Keratinocyte (primary cell): ENCODE results near the gene SHROOM3. TPM values are rescaled to one million over a fixed set of nuclear protein-coding genes. Genes with fewer than 3 reads are reported as not detected.

Experiments used
- DNase-seq: peaks from one replicate; pipeline ENCODE4 v3.0.0-alpha.2; 2011; ENCODE audit warnings: low read depth, missing footprints, low spot score
- FAIRE-seq: peaks from 2 replicates; lab custom pipeline; 2011; peaks lifted over from hg19 to GRCh38; lab: Jason Lieb, UNC
- H2AFZ ChIP-seq: 2 replicates; pipeline ENCODE4 v1.6.0; 2012; ENCODE audit warnings: low read length, control low read depth, inconsistent platforms; ENCODE audit not compliant: control insufficient read depth
- H3K27ac ChIP-seq: 2 replicates; pipeline ENCODE4 v1.5.1; 2011; ENCODE audit warnings: low read length; ENCODE audit not compliant: control insufficient read depth, insufficient read depth
- H3K27me3 ChIP-seq: 3 replicates; pipeline ENCODE4 v1.6.0; 2011; ENCODE audit warnings: low read length; ENCODE audit not compliant: control insufficient read depth, insufficient read depth; ENCODE audit errors: extremely low read depth
- H3K36me3 ChIP-seq, 2 experiments: 2 replicates in 1 of 2; 3 replicates in 1 of 2; pipeline ENCODE4 v1.5.1; 2011; ENCODE audit warnings: low read length in 2 of 2, mild to moderate bottlenecking in 1 of 2; ENCODE audit not compliant: control insufficient read depth in 2 of 2, insufficient read depth in 2 of 2; ENCODE audit errors: extremely low read depth in 1 of 2
- H3K4me1 ChIP-seq: 3 replicates; pipeline ENCODE4 v1.5.1; 2011; ENCODE audit warnings: low read length; ENCODE audit not compliant: control insufficient read depth, insufficient read depth; ENCODE audit errors: extremely low read depth
- H3K4me2 ChIP-seq: 3 replicates; pipeline ENCODE4 v1.6.0; 2011; ENCODE audit warnings: low read depth, low read length; ENCODE audit not compliant: control insufficient read depth, insufficient read depth; ENCODE audit errors: extremely low read depth
- H3K4me3 ChIP-seq, 3 experiments: fragments of 200-600 bp in 1 of 3; sonication (generic) in 1 of 3; 2 replicates in 2 of 3; 3 replicates in 1 of 3; pipeline ENCODE4 v1.5.1; 2011 to 2016; ENCODE audit warnings: low read length in 3 of 3, mild to moderate bottlenecking in 3 of 3, control low read depth in 2 of 3, inconsistent platforms in 1 of 3, low read depth in 1 of 3, mixed read lengths in 1 of 3, mixed run types in 1 of 3, moderate library complexity in 1 of 3; ENCODE audit not compliant: control insufficient read depth in 2 of 3, insufficient read depth in 2 of 3; ENCODE audit errors: extremely low read depth in 1 of 3
- H3K79me2 ChIP-seq: 2 replicates; pipeline ENCODE4 v1.6.0; 2012; ENCODE audit warnings: low read length; ENCODE audit not compliant: control insufficient read depth, insufficient read depth
- H3K9ac ChIP-seq: 3 replicates; pipeline ENCODE4 v1.6.0; 2011; ENCODE audit warnings: low read length; ENCODE audit not compliant: control insufficient read depth, insufficient read depth; ENCODE audit errors: extremely low read depth
- H3K9me1 ChIP-seq: 3 replicates; pipeline ENCODE4 v1.6.0; 2011; ENCODE audit warnings: low read length; ENCODE audit not compliant: control insufficient read depth, insufficient read depth; ENCODE audit errors: extremely low read depth
- H3K9me3 ChIP-seq: 2 replicates; pipeline ENCODE4 v1.5.1; 2012; ENCODE audit warnings: low read depth, low read length; ENCODE audit not compliant: control insufficient read depth
- H4K20me1 ChIP-seq: 3 replicates; pipeline ENCODE4 v1.6.0; 2011; ENCODE audit warnings: low read length; ENCODE audit not compliant: control insufficient read depth, insufficient read depth; ENCODE audit errors: extremely low read depth
- CTCF ChIP-seq, 3 experiments: IDR thresholded peaks in 1 of 3; conservative IDR thresholded peaks in 1 of 3; optimal IDR thresholded peaks in 1 of 3; 2 replicates in 2 of 3; 3 replicates in 1 of 3; pipeline versions ENCODE3 to v1.5.1; 2011; ENCODE audit warnings: low read length in 3 of 3, mild to moderate bottlenecking in 3 of 3, moderate library complexity in 2 of 3, control low read depth in 1 of 3, inconsistent platforms in 1 of 3; ENCODE audit not compliant: insufficient read depth in 2 of 3; ENCODE audit errors: extremely low read depth in 1 of 3
- EZH2 ChIP-seq: IDR thresholded peaks from one replicate; pipeline ENCODE4 v1.6.1; 2012; ENCODE audit warnings: inconsistent platforms, mild to moderate bottlenecking, low read length, moderate library complexity
- dilution Hi-C: fragments of 300-500 bp; cut with MboI; formaldehyde crosslinking; loops from one replicate; pipeline ENCODE4 v1.7.0; 2020; ENCODE audit warnings: low sequenced_read_pairs; ENCODE audit not compliant: extremely low pct_ligation_motif_present
- polyA plus RNA-seq, 5 experiments: library from polyadenylated mRNA; depleted of rRNA in 3 of 5; stranded (reverse) in 3 of 5; stranded (forward) in 1 of 5; unstranded in 1 of 5; fragments of >200 nt; gene quantifications; 1 replicate in 1 of 5; 2 replicates in 3 of 5; 3 replicates in 1 of 5; pipeline versions ENCODE4 v1.2.1 to v1.2.3, GENCODE V29; 2011 to 2012; ENCODE audit warnings: missing spikeins in 2 of 5, low read depth in 1 of 5, low replicate concordance in 1 of 5

The SHROOM3 gene
- polyA plus RNA-seq, 1 donor (not counting 4 experiments of a cell fraction or from before 2014, with no cell fraction given): 4.9 TPM

- Histone ChIP-seq H3K36me3 (no peaks in the 10 kb centered on the region), H3K4me3 (no peak overlapping the region), H3K4me1 (no peaks in the 10 kb centered on the region), H3K9me1 (no peaks in the 10 kb centered on the region), H3K4me2 (no peak overlapping the region), H3K27me3 (no peaks in the 10 kb centered on the region), H3K9ac (no peak overlapping the region), H2AFZ (no peak overlapping the region), H3K9me3 (no peaks in the 10 kb centered on the region), H4K20me1 (no peaks in the 10 kb centered on the region), H3K79me2 (no peaks in the 10 kb centered on the region), H3K27ac (no peak overlapping the region)
- dilution Hi-C loops: loop anchor here (25.0 kb wide), 1 partner anchor 326 kb away; no protein-coding TSS in a partner anchor
- FAIRE-seq: no peak
- DNase-seq: no peak
- TF ChIP-seq CTCF (optimal IDR thresholded peaks at IDR 0.05 in 1 of 3, IDR thresholded peaks at IDR 0.05 in 1 of 3, conservative IDR thresholded peaks at IDR 0.05 in 1 of 3; ENCODE audit: extremely low read depth in 1 of 3, insufficient read depth in 2 of 3, low read length in 3 of 3) (no peak), EZH2 (no peak)
Measured at GRCh38 chr4:76513482-76513881, 78.5 kb downstream of the SHROOM3 start.

GRCh38 chr4:76514087-76514486 lies 79.1 kb downstream of the SHROOM3 start:
- Histone ChIP-seq H3K36me3 (no peaks in the 10 kb centered on the region), H3K27me3 (no peaks in the 10 kb centered on the region), H2AFZ (no peak overlapping the region), H3K9ac (no peak overlapping the region), H3K9me1 (no peaks in the 10 kb centered on the region), H3K9me3 (no peaks in the 10 kb centered on the region), H4K20me1 (no peaks in the 10 kb centered on the region), H3K4me3 (no peak overlapping the region), H3K4me1 (no peaks in the 10 kb centered on the region), H3K4me2 (no peak overlapping the region), H3K79me2 (no peaks in the 10 kb centered on the region), H3K27ac (no peak overlapping the region)
- dilution Hi-C loops: loop anchor here (25.0 kb wide), 1 partner anchor 327 kb away; no protein-coding TSS in a partner anchor
- DNase-seq: no peak
- TF ChIP-seq CTCF (optimal IDR thresholded peaks at IDR 0.05 in 1 of 3, IDR thresholded peaks at IDR 0.05 in 1 of 3, conservative IDR thresholded peaks at IDR 0.05 in 1 of 3; ENCODE audit: extremely low read depth in 1 of 3, insufficient read depth in 2 of 3, low read length in 3 of 3): no peak
- TF ChIP-seq EZH2: no peak
- FAIRE-seq: no peak
